DOHH2 (cell line): ENCODE measurements around the gene SLC25A33.

Experiments used
- H3F3A ChIP-seq: fragments of 200-600 bp; sonication (generic), shearing (Covaris generic); 2 replicates; pipeline ENCODE4 v1.6.0; 2016; ENCODE audit warnings: antibody characterized with exemption, mild to moderate bottlenecking; ENCODE audit not compliant: control insufficient read depth, insufficient read depth
- H3K27ac ChIP-seq: fragments of 200-600 bp; sonication (generic); 2 replicates; pipeline ENCODE4 v1.5.1; 2014; ENCODE audit warnings: low read depth, mild to moderate bottlenecking, low read length, moderate library complexity
- H3K27me3 ChIP-seq: fragments of 200-600 bp; sonication (generic); 2 replicates; pipeline ENCODE4 v1.6.1; 2014; ENCODE audit warnings: mild to moderate bottlenecking, low read length, mixed read lengths; ENCODE audit not compliant: control insufficient read depth
- H3K36me3 ChIP-seq: fragments of 200-600 bp; sonication (generic); 2 replicates; pipeline ENCODE4 v1.6.1; 2014; ENCODE audit warnings: mild to moderate bottlenecking, low read length, moderate library complexity, mixed read lengths; ENCODE audit not compliant: control insufficient read depth
- H3K4me1 ChIP-seq: fragments of 200-600 bp; sonication (generic); 2 replicates; pipeline ENCODE4 v1.6.1; 2014; ENCODE audit warnings: mild to moderate bottlenecking, low read length, mixed read lengths; ENCODE audit not compliant: control insufficient read depth
- H3K4me2 ChIP-seq: fragments of 200-600 bp; sonication (generic); 2 replicates; pipeline ENCODE4 v1.6.0; 2014; ENCODE audit warnings: mild to moderate bottlenecking, low read length, moderate library complexity
- H3K4me3 ChIP-seq: fragments of 200-600 bp; sonication (generic); 2 replicates; pipeline ENCODE4 v1.5.1; 2014; ENCODE audit warnings: mild to moderate bottlenecking, low read length, mixed read lengths
- H3K79me2 ChIP-seq: fragments of 200-600 bp; sonication (generic); 2 replicates; pipeline ENCODE4 v1.6.1; 2014; ENCODE audit warnings: mild to moderate bottlenecking, low read length, mixed read lengths; ENCODE audit not compliant: control insufficient read depth
- H3K9me2 ChIP-seq: fragments of 200-600 bp; sonication (generic); replicated peaks from 2 replicates; pipeline ENCODE4 v1.6.1; 2014; ENCODE audit warnings: mild to moderate bottlenecking, low read length, mixed read lengths; ENCODE audit not compliant: control insufficient read depth
- H3K9me3 ChIP-seq: fragments of 200-600 bp; sonication (generic); 2 replicates; pipeline ENCODE4 v1.6.1; 2014; ENCODE audit warnings: antibody characterized with exemption, low read length, mixed read lengths; ENCODE audit not compliant: control insufficient read depth, insufficient read depth
- H4K20me1 ChIP-seq: fragments of 200-600 bp; sonication (generic); 2 replicates; pipeline ENCODE4 v1.6.0; 2014; ENCODE audit warnings: low read depth, mild to moderate bottlenecking, antibody characterized with exemption, low read length, moderate library complexity; ENCODE audit not compliant: control insufficient read depth, insufficient read depth
- EZH2phosphoT487 ChIP-seq: fragments of 200-600 bp; sonication (generic); IDR thresholded peaks from 2 replicates; pipeline ENCODE4 v1.6.1; 2017; ENCODE audit warnings: borderline replicate concordance, mild to moderate bottlenecking, antibody characterized with exemption, low read length, moderate library complexity, mixed read lengths
- TF ChIP-seq, protein P1 (sequence below): fragments of 200-600 bp; sonication (generic); IDR thresholded peaks from one replicate; pipeline ENCODE4 v1.5.1; 2014; ENCODE audit warnings: antibody characterized with exemption, mild to moderate bottlenecking, low read depth, low read length; ENCODE audit not compliant: poor library complexity, severe bottlenecking

SLC25A33 gene

DNA sequence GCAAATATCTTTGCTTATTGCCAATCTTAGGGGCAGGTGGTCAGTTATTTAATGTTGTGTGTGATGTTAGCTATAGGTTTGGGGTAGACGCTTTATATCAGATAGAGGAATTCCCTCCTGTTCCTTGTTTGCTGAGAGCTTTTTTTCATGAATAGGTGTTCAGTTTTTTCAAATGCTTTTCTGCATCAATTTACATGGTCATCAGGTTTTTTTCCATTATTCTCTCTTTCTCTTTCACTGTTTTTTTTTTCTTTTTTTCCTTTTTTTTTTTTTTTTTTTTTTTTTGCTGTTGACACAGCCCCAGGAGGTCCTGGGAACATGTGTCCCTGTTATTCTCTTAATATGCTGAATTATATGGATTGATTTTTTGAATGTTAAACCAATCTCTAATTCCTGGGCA is 3.0 kb upstream of the SLC25A33 start:
- peaks cover 9% of the 10 kb centered on the region for H4K20me1 ChIP-seq
- no peak for TF ChIP-seq EZH2phosphoT487
- TF ChIP-seq, protein P1, sequence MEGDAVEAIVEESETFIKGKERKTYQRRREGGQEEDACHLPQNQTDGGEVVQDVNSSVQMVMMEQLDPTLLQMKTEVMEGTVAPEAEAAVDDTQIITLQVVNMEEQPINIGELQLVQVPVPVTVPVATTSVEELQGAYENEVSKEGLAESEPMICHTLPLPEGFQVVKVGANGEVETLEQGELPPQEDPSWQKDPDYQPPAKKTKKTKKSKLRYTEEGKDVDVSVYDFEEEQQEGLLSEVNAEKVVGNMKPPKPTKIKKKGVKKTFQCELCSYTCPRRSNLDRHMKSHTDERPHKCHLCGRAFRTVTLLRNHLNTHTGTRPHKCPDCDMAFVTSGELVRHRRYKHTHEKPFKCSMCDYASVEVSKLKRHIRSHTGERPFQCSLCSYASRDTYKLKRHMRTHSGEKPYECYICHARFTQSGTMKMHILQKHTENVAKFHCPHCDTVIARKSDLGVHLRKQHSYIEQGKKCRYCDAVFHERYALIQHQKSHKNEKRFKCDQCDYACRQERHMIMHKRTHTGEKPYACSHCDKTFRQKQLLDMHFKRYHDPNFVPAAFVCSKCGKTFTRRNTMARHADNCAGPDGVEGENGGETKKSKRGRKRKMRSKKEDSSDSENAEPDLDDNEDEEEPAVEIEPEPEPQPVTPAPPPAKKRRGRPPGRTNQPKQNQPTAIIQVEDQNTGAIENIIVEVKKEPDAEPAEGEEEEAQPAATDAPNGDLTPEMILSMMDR = no peak

DNA sequence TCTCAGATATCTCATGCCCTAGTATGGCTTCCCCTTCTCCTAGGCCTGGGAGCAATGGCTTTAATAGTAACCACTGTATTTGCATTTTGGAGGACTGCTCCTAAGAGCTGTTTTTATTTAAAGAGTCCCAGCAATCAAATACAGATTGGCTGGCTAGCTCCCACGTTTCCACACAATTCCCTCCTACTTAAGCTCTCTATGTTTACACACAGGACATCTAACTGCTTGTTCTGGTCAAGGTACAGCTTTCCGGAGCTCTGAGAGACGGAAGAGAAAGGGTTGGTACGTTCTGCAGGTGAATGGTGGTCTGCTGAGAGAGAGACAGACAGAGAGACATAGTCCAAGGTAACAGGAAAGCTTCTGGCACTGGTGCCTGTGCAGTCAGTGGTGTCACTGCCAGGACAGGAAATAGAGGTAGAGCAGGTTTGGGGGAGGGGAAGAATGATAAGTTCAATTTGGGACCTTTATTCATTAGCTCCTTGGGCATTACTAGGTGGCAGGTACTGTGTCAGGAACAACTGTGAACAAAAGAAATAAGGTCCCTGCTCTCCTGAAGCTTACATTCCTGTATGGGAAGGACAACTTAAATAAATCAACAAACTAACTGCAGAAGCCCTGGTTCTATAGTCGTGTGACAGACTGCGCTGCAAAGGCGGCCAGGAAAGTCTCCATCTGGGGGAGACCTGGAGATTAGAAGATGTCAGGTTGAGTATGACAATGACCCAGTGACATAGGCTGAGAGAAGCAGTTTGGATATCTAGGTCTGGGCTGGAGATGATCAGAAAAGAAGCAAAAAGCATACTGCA is 1.2 kb upstream of the SLC25A33 start:
- Histone ChIP-seq H3K9me3 (no peaks in the 10 kb centered on the region), H3K4me2 (peak overlapping the region; percentile 71), H3K9me2 (no peaks in the 10 kb centered on the region), H3K27me3 (no peaks in the 10 kb centered on the region), H3K4me3 (peak overlapping the region; percentile 59), H3K4me1 (peaks cover 39% of the 10 kb centered on the region), H3F3A (no peaks in the 10 kb centered on the region), H3K79me2 (peaks cover 41% of the 10 kb centered on the region), H3K27ac (peak overlapping the region; percentile 62), H4K20me1 (peaks cover 13% of the 10 kb centered on the region), H3K36me3 (peaks cover 15% of the 10 kb centered on the region)
- TF ChIP-seq, protein P1 = no peak
- no peak for TF ChIP-seq EZH2phosphoT487

More for the DNA sequence above, 3.0 kb upstream of the SLC25A33 start:
- Histone ChIP-seq H3K36me3 (peaks cover 8% of the 10 kb centered on the region), H3K79me2 (peaks cover 24% of the 10 kb centered on the region), H3K9me3 (no peaks in the 10 kb centered on the region), H3K27me3 (no peaks in the 10 kb centered on the region), H3K4me1 (peaks cover 27% of the 10 kb centered on the region), H3K4me2 (no peak overlapping the region), H3K4me3 (no peak overlapping the region), H3F3A (no peaks in the 10 kb centered on the region; the same call in 1 of the 2 replicates), H3K9me2 (no peaks in the 10 kb centered on the region), H3K27ac (no peak overlapping the region)

DNA sequence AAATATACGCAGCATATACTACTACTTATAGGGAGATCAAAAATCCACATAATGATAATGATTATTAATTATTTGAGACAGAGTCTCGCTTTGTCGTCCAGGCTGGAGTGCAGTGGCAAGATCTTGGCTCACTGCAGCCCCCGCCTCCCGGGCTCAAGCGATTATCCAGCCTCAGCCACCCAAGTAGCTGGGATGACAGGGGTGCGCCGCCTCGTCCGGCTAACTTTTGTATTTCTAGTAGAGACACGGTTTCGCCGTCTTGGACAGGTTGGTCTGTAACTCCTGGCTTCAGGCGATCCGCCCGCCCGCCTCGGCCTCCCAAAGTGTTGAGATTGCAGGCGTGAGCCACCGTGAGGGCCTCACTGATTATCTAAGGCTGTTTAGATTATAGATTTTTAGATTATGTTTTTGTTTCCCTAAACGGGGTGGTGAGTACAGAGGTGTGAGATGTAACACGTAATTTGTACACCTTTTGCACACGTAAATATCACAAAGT is 548 bp upstream of the SLC25A33 start:
- Histone ChIP-seq H3K9me3 (no peaks in the 10 kb centered on the region), H3K36me3 (peaks cover 15% of the 10 kb centered on the region), H3K27me3 (no peaks in the 10 kb centered on the region), H3F3A (no peaks in the 10 kb centered on the region), H3K4me3 (peak overlapping the region; percentile 59), H3K9me2 (no peaks in the 10 kb centered on the region), H3K79me2 (peaks cover 48% of the 10 kb centered on the region), H4K20me1 (peaks cover 13% of the 10 kb centered on the region), H3K27ac (peak overlapping the region; percentile 62), H3K4me2 (peak overlapping the region; percentile 71), H3K4me1 (peaks cover 39% of the 10 kb centered on the region)
- TF ChIP-seq EZH2phosphoT487 = no peak
- TF ChIP-seq, protein P1 = no peak
